Superior temporal gyrus (tissue), 1 donor: ENCODE data around the gene C4A.
A peak's percentile ranks its signal among the peaks of the same experiment; 100 is the strongest.
"Not testable (repeated sequence)": the region's sequence is repeated elsewhere in the genome, so short reads cannot be mapped to it uniquely, and the experiment has no call there.

Experiments used
- DNase-seq: peaks from one replicate; pipeline ENCODE4 v3.0.0-alpha.2; 2016; ENCODE audit errors: extremely low spot score

The C4A gene

GRCh38 chr6:32028631-32029030, 46.8 kb downstream of the C4A start:
- DNase-seq: not testable (repeated sequence)

DNA sequence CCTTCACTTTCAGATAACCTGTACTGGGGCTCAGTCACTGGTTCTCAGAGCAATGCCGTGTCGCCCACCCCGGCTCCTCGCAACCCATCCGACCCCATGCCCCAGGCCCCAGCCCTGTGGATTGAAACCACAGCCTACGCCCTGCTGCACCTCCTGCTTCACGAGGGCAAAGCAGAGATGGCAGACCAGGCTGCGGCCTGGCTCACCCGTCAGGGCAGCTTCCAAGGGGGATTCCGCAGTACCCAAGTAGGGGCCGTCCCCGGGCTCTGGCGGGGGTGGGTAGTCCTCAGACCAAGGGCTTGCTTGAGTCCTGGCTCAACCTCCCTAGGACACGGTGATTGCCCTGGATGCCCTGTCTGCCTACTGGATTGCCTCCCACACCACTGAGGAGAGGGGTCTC, 47.7 kb downstream of the C4A start:
- DNase-seq: not testable (repeated sequence)

DNA sequence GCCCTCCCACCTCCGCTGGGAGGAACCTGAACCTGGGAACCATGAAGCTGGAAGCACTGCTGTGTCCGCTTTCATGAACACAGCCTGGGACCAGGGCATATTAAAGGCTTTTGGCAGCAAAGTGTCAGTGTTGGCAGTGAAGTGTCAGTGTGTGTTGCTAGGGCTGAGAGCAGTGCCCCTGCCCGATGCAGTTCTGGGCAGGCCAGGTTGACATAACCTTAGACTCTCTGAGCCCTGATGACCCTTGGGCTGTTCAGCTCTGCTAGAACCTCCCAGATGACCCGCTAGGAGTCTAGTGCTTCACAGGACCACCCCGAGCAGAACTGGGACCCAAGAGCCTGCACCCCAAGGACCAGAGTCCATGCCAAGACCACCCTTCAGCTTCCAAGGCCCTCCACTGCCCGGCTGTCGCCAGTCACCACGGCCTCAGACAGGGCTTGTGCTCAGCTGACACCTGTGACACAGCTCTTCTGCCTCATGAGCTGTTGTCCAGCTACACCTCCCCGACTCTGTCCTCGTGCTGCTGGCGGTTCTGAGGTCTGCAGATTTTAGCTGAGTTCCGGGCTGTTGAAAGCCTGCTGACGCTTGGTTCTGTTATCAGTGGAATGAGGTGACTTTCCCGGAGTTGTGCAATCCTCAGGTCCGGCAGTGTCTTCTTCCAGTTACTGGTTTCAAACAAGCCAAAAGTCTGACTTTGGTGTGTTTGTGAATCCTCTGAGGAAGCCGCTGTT, 53.6 kb downstream of the C4A start:
- DNase-seq: not testable (repeated sequence)

- DNase-seq: not testable (repeated sequence)
Observed at GRCh38 chr6:32037136-32037535, 55.3 kb downstream of the C4A start.

- DNase-seq: not testable (repeated sequence)
Observed at GRCh38 chr6:32037598-32038524, 56.0 kb downstream of the C4A start, which contains the start of gene CYP21A2. CYP21A2 (plus strand) TSS chr6:32038415; CDS start chr6:32038423, 8 bp downstream.

DNA sequence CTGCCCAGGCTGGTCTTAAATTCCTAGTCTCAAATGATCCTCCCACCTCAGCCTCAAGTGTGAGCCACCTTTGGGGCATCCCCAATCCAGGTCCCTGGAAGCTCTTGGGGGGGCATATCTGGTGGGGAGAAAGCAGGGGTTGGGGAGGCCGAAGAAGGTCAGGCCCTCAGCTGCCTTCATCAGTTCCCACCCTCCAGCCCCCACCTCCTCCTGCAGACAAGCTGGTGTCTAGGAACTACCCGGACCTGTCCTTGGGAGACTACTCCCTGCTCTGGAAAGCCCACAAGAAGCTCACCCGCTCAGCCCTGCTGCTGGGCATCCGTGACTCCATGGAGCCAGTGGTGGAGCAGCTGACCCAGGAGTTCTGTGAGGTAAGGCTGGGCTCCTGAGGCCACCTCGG, 57.0 kb downstream of the C4A start:
- DNase-seq: not testable (repeated sequence)

DNA sequence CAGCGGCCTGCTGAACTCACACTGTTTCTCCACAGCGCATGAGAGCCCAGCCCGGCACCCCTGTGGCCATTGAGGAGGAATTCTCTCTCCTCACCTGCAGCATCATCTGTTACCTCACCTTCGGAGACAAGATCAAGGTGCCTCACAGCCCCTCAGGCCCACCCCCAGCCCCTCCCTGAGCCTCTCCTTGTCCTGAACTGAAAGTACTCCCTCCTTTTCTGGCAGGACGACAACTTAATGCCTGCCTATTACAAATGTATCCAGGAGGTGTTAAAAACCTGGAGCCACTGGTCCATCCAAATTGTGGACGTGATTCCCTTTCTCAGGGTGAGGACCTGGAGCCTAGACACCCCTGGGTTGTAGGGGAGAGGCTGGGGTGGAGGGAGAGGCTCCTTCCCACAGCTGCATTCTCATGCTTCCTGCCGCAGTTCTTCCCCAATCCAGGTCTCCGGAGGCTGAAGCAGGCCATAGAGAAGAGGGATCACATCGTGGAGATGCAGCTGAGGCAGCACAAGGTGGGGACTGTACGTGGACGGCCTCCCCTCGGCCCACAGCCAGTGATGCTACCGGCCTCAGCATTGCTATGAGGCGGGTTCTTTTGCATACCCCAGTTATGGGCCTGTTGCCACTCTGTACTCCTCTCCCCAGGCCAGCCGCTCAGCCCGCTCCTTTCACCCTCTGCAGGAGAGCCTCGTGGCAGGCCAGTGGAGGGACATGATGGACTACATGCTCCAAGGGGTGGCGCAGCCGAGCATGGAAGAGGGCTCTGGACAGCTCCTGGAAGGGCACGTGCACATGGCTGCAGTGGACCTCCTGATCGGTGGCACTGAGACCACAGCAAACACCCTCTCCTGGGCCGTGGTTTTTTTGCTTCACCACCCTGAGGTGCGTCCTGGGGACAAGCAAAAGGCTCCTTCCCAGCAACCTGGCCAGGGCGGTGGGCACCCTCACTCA, 57.7 kb downstream of the C4A start:
- DNase-seq: not testable (repeated sequence)

DNA sequence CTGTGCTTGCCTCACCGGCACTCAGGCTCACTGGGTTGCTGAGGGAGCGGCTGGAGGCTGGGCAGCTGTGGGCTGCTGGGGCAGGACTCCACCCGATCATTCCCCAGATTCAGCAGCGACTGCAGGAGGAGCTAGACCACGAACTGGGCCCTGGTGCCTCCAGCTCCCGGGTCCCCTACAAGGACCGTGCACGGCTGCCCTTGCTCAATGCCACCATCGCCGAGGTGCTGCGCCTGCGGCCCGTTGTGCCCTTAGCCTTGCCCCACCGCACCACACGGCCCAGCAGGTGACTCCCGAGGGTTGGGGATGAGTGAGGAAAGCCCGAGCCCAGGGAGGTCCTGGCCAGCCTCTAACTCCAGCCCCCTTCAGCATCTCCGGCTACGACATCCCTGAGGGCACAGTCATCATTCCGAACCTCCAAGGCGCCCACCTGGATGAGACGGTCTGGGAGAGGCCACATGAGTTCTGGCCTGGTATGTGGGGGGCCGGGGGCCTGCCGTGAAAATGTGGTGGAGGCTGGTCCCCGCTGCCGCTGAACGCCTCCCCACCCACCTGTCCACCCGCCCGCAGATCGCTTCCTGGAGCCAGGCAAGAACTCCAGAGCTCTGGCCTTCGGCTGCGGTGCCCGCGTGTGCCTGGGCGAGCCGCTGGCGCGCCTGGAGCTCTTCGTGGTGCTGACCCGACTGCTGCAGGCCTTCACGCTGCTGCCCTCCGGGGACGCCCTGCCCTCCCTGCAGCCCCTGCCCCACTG, 58.6 kb downstream of the C4A start:
- not testable (repeated sequence) for DNase-seq

- DNase-seq: not testable (repeated sequence)
Observed at GRCh38 chr6:32041050-32041321, 59.1 kb downstream of the C4A start.

GRCh38 chr6:32041385-32041784, 59.5 kb downstream of the C4A start:
- DNase-seq: not testable (repeated sequence)

DNA sequence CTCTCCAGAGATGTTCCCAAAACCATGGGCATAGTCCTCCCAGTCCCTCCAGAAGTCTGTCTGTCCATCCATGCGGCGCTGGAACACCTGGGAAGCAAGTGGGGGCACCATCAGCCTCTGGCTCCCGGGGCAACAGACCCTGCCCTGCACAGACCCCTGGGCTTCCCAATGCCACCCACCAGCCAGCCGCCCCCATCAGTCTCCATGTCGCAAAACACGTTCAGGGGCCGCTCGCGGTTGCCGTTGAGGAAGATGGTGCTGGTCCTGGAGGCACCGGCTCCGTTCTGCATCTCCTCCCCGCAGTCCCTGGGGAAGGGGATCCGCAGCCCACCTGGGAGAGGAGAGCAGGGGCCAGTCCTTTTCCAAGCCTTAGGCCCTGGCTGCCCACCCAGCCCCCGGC, 60.4 kb downstream of the C4A start:
- not testable (repeated sequence) for DNase-seq

GRCh38 chr6:32043589-32044380, 61.9 kb downstream of the C4A start:
- DNase-seq: not testable (repeated sequence)

DNA sequence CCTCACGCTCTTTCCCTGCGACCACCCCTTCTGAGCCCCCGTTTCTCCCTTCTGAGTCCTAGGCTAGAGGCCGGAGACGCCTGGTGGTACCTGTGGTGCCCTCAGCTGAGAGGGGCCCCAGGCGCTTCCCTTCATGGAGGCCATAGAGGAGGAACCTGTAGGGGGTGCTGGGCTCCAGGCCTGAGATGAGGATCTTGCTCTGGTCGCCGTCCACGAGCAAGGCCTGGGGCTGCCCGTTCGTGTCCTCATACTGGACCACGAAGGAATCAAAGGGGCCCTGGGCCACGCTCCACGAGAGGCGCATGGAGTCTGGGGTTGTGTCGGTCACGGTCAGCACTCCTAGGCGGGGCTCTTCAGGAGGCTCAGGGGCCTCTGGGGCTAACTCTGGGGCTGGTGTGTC, 63.1 kb downstream of the C4A start:
- not testable (repeated sequence) for DNase-seq

DNA sequence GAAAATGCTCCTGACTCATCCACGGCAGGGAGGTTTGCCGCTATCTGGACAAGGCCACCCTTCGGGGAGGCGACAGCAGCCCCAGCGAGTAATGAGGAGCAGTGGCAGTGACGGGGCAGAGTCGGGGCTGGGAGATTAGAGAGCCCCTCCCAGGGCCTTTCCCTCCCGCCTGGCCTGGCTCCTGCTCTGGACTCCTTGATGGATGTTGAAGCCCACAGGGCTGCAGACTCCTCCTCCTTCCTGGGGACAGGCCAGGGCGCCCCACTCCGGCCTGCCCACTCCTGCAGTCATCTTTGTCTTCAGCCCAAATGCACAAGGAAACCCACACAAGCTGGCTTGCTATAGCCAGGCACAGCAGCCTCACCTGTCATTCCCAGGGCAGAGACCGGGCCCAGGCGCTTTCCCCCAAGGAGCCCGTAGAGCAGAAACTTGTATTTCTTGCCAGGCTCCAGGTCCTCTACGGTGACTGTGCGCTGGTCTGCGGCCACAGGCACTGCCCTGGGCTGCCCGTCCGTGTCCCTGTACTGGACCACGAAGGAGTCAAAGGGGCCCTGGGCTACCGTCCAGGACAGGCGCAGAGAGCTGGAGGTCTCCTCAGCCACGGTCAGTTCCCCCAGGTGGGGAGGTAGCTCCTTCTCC, 64.1 kb downstream of the C4A start:
- no peak for DNase-seq

GRCh38 chr6:32046450-32047083, 64.7 kb downstream of the C4A start:
- DNase-seq: no peak

GRCh38 chr6:32047084-32047478, 65.2 kb downstream of the C4A start:
- DNase-seq: no peak

GRCh38 chr6:32047539-32047854, 65.6 kb downstream of the C4A start:
- DNase-seq: no peak

DNA sequence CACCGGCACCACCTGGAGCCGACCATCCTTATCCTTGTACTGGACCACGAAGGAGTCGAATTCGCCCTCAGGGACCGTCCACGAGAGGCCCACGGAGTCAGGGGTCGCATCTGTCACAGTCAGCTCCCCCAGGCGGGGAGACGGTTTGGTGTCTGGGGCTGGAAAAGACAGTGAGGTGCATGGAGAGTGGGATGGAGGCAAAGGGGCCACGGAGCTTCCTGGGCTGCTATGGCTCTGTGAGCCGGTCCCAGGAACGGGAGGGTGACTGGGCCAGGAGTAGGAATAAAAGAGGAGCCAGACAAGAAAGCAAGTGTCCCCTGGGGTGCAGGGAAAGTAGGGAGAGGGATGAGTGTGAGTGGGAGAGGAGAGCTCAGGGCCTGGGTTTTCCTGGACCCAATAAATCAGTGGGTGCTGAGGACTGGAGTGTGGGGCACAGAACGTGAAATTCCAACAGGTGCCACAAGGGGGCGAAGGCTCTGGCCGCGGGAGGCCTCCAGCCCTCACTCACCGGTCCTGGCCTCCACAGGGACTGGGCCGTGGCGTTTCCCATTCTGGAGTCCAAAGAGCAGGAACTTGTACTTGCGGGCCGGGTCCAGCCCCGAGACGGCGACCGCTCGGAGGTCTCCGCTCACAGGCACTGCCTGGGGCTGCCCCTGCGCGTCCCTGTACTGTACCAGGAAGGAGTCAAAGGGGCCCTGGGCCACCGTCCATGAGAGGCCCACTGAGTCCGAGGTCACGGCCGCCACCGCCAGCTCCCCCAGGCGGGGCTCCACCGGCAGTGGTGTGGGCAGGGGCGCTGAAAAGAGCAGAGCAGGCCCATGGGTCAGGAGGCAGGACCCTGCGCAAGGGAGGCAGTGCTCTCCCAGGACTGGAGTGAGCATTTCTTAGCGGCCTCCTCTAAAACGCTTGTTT, 66.3 kb downstream of the C4A start:
- DNase-seq: peak; percentile 69
